ENCODE results near the gene PARVB. TPM values are rescaled to one million over a fixed set of nuclear protein-coding genes. Genes with fewer than 3 reads are reported as not detected.
"Not testable (repeated sequence)": the region's sequence is repeated elsewhere in the genome, so short reads cannot be mapped to it uniquely, and the experiment has no call there.

PARVB gene
- total RNA-seq, 4 donors from 2014 or later = 10.5 to 25.1 (median 14.6) TPM

DNA sequence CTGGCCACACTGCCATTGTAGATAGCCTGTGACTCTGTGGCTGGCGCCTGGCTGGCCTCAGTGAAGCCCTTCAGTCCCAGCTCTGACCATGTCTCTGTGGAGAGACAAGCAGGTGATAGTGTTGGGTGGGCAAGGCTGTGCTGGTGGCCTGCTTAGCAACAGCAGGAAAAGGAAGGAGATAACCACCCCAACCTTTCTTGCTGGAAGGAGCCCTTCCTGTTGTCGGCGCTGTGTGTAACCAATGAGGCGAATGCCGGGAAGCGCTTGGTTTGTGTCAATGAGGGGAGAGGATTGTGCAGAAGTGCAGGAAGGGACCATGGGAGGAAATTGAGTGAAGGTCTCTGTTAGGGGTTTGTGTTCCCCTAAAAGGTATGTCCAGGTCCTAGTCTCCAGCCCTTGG lies 27.3 kb downstream of the PARVB start:
- intact Hi-C loops (cut with DNase I; ENCODE audit: low total_unique reads) = no loop called here
- WGBS, 2 donors = 85 to 89% methylated on average over 6 of the region's 6 CpGs
- DNase-seq (ENCODE audit: low spot score in 2 of 2) = no peak
- no peak overlapping the region for H3K4me3 ChIP-seq (ENCODE audit: low read depth, poor library complexity, severe bottlenecking)
- TF ChIP-seq POLR2A (IDR thresholded peaks at IDR 0.05) = no peak
- TF ChIP-seq, protein P1, sequence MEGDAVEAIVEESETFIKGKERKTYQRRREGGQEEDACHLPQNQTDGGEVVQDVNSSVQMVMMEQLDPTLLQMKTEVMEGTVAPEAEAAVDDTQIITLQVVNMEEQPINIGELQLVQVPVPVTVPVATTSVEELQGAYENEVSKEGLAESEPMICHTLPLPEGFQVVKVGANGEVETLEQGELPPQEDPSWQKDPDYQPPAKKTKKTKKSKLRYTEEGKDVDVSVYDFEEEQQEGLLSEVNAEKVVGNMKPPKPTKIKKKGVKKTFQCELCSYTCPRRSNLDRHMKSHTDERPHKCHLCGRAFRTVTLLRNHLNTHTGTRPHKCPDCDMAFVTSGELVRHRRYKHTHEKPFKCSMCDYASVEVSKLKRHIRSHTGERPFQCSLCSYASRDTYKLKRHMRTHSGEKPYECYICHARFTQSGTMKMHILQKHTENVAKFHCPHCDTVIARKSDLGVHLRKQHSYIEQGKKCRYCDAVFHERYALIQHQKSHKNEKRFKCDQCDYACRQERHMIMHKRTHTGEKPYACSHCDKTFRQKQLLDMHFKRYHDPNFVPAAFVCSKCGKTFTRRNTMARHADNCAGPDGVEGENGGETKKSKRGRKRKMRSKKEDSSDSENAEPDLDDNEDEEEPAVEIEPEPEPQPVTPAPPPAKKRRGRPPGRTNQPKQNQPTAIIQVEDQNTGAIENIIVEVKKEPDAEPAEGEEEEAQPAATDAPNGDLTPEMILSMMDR (IDR thresholded peaks at IDR 0.05) = no peak

DNA sequence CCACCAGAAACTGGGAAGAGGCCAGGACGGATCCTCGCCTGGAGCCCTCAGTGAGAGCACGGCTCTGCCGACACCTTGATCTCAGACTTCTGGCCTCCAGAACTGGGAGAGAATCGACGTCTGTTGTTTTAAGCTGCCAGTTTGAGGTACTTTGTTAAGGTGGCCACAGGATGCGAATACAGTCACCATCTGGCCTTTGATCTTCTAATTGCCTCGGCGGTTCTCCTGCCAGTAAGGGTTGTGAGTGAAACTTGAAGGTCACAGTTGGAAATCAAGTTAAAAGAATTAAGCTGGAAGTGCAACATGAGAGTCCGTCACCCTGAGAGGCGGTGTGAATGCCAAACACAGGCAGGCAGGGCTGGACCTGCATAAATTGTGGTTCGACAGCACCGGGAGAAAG lies 27.9 kb downstream of the PARVB start:
- TF ChIP-seq, protein P1 (IDR thresholded peaks at IDR 0.05) = no peak
- TF ChIP-seq POLR2A (IDR thresholded peaks at IDR 0.05) = no peak
- intact Hi-C loops (cut with DNase I; ENCODE audit: low total_unique reads) = no loop called here
- no peak for DNase-seq (ENCODE audit: low spot score in 2 of 2)
- 79 to 83% methylated on average over 13 of the region's 13 CpGs for WGBS, 2 donors
- H3K4me3 ChIP-seq (ENCODE audit: low read depth, poor library complexity, severe bottlenecking) = no peak overlapping the region

DNA sequence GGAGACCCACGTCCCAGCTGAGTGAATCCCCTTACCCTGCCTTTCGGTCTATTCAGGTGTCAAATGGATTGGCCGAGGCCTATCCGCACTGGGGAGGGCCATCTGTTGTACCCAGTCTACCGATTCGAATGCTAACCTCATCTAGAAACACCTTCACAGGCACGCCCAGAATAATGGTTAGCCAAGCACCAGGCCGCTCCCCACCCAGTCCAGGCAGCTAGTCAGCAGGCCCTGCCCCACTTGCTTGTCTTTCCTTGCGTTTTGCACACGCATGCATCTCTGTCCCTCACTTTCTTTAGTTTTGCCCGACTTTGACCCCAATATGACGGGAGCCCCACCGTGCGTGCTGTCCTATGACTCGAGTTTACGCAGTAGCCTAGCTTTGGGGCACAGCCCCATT lies 31.7 kb downstream of the PARVB start:
- no peak for TF ChIP-seq POLR2A (IDR thresholded peaks at IDR 0.05)
- TF ChIP-seq, protein P1 (IDR thresholded peaks at IDR 0.05) = no peak
- intact Hi-C loops (cut with DNase I; ENCODE audit: low total_unique reads) = no loop called here
- no peak for DNase-seq (ENCODE audit: low spot score in 2 of 2)
- 89 to 92% methylated on average over 16 of the region's 16 CpGs for WGBS, 2 donors
- H3K4me3 ChIP-seq (ENCODE audit: low read depth, poor library complexity, severe bottlenecking) = no peak overlapping the region

DNA sequence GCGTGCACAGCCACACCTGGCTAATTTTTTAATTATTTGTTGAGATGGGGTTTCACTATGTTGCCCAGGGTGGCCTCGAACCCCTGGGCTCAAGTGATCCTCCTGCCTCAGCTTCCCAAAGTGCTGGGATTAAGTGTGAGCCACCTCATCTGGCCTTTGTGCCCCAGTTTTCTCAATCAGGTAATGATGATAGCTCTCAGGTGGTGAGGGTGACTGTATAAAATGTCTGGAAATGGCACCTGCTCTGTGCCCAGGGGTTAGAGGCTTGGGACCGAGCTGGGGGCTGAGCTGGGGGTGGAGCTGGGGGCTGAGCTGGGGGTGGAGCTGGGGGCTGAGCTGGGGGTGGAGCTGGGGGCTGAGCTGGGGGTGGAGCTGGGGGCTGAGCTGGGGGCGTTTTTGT lies 32.5 kb downstream of the PARVB start:
- H3K4me3 ChIP-seq (ENCODE audit: low read depth, poor library complexity, severe bottlenecking); intact Hi-C loops (cut with DNase I; ENCODE audit: low total_unique reads); DNase-seq (ENCODE audit: low spot score in 2 of 2): not testable (repeated sequence)
- WGBS, 2 donors = 47 to 56% methylated on average over 4 of the region's 4 CpGs

DNA sequence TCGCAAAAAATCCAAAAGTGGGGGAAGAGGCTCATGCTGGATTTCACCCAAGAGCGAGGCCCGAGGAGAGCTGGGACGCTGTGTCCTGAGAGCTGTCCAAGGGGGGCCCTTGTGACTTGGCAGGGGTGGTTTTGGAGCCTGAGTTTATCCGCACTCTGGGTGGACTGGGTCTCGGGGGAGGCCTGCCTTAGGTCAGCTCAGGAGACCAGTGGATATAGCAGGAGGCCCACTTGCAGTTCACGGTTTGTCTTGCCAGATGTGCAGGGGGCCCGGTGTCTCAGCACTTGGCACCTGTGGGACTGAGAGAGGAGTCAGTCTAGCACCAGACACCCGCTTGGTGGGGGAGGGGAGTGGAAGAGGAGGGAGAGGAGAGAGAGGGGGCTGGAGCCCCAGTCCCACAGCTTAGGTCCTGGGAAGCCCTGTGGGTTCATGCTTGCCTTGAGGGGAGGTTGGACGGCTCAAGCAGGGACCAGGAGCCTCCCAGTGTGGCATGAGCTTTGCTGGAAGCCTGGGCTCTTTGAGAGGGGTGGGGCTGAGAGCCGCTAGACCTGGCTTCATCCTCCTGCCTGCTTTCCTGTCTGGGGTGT lies 33.4 kb downstream of the PARVB start:
- intact Hi-C loops (cut with DNase I; ENCODE audit: low total_unique reads) = no loop called here
- 44 to 46% methylated on average over 11 of the region's 11 CpGs for WGBS, 2 donors
- TF ChIP-seq POLR2A (IDR thresholded peaks at IDR 0.05) = no peak
- TF ChIP-seq, protein P1 (IDR thresholded peaks at IDR 0.05) = no peak
- H3K4me3 ChIP-seq (ENCODE audit: low read depth, poor library complexity, severe bottlenecking) = no peak overlapping the region
- DNase-seq (ENCODE audit: low spot score in 2 of 2) = peak; percentile 42 to 89

DNA sequence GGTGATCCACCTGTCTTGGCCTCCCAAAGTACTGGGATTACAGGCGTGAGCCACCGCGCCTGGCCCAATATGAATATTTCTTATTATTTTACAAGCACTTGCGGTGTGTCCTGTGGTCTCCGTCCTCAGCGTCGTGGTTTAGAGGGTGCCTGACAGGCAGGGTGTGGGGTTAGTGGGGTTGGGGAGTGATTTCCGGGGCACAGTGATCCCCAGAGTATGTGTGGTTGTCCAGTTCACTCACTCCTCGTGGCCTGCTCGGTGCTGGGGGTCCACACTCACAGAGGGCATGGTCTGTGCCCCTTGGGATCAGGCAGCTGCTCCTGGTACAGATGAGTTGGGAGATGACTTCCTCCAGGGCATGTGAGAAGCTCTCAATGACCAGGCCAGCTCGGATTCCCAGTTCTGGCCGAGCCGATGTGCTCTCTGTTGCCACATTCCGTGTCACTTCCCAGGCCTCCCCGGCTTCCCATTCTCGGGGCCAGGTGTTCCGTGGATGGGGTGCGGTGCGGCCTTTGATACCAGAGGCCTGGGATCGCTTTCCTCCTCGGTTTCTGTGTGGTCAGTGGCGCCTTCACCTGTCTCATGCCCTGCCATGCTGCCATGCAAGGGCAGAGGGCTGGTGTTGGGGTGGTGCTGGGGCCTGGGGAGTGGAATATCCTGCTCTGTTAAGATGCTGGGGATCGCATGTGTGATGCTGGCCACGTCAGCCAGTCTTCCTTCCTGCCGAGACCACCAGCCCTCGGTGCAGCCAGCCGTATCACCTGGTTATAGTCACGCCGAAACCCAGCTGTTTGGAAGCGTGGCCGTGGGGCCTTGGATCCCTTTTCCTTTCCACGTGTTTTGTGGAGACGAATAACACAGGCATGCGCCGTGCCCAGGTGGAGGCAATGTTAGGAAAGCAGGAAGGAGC lies 39.6 kb downstream of the PARVB start:
- H3K4me3 ChIP-seq (ENCODE audit: low read depth, poor library complexity, severe bottlenecking) = no peak overlapping the region
- intact Hi-C loops (cut with DNase I; ENCODE audit: low total_unique reads) = no loop called here
- TF ChIP-seq, protein P1 (IDR thresholded peaks at IDR 0.05) = no peak
- no peak for TF ChIP-seq POLR2A (IDR thresholded peaks at IDR 0.05)
- DNase-seq (ENCODE audit: low spot score in 2 of 2) = no peak
- 85 to 88% methylated on average over 34 to 35 of the region's 35 CpGs for WGBS, 2 donors
